B cell (primary cell): ENCODE measurements around the gene MOCS2. TPM values are rescaled to one million over a fixed set of nuclear protein-coding genes. Genes with fewer than 3 reads are reported as not detected.

Experiments
- ATAC-seq: fragments of 200-7000 bp; cut with Tn5 transposase; one replicate; pipeline ENCODE4 v1.10.0; 2021; ENCODE audit warnings: low read depth, mild to moderate bottlenecking, moderate number of reproducible peaks, moderate library complexity
- CTCF ChIA-PET: fragments of 350-600 bp; sonication (Branson Sonifier 250); formaldehyde crosslinking; loops from one replicate; lab custom pipeline; 2021; ENCODE audit warnings: antibody characterized with exemption, inconsistent platforms; lab: Charles Lee
- POLR2A ChIA-PET: fragments of 350-600 bp; sonication (Branson Sonifier 250); formaldehyde crosslinking; loops from one replicate; lab custom pipeline; 2021; ENCODE audit warnings: antibody characterized with exemption; lab: Charles Lee
- DNase-seq: peaks from one replicate; pipeline ENCODE4 v3.0.0; 2013
- H2AFZ ChIP-seq: 2 replicates; pipeline ENCODE4 v1.6.1; 2012; ENCODE audit warnings: mild to moderate bottlenecking, low read depth, low read length; ENCODE audit not compliant: insufficient read depth, poor library complexity, severe bottlenecking
- H3K27ac ChIP-seq, 2 donors: 1 replicate in 1 of 2; 2 replicates in 1 of 2; pipeline ENCODE4 v1.5.1; 2012 to 2013; ENCODE audit warnings: low read length in 2 of 2, mild to moderate bottlenecking in 2 of 2, moderate library complexity in 1 of 2
- H3K27me3 ChIP-seq, 4 experiments: fragments of 200-600 bp in 1 of 4; sonication (generic) in 1 of 4; replicated peaks in 1 of 4; 1 replicate in 2 of 4; 2 replicates in 2 of 4; pipeline versions ENCODE4 v1.6.1 to v1.7.0; 2013 to 2016; ENCODE audit warnings: low read length in 3 of 4, mild to moderate bottlenecking in 2 of 4, mixed read lengths in 1 of 4, moderate library complexity in 1 of 4; ENCODE audit not compliant: insufficient read depth in 4 of 4, control insufficient read depth in 3 of 4; ENCODE audit errors: control extremely low read depth in 1 of 4
- H3K36me3 ChIP-seq, 2 experiments: replicated peaks in 1 of 2; 1 replicate in 1 of 2; 2 replicates in 1 of 2; pipeline versions ENCODE4 v1.6.1 to v1.7.1; 2013; ENCODE audit warnings: low read length in 1 of 2; ENCODE audit not compliant: insufficient read depth in 2 of 2, control insufficient read depth in 1 of 2; ENCODE audit errors: control extremely low read depth in 1 of 2, extremely low read depth in 1 of 2
- H3K4me1 ChIP-seq, 2 donors: fragments of 200-600 bp in 1 of 2; sonication (generic) in 1 of 2; 1 replicate in 1 of 2; 2 replicates in 1 of 2; pipeline versions ENCODE4 v1.5.1 to v1.6.1; 2013 to 2017; ENCODE audit warnings: low read length in 2 of 2; ENCODE audit not compliant: control insufficient read depth in 2 of 2, insufficient read depth in 2 of 2
- H3K4me2 ChIP-seq: replicated peaks from 2 replicates; pipeline ENCODE3; 2012; ENCODE audit warnings: mild to moderate bottlenecking, low read depth, low read length; ENCODE audit not compliant: poor library complexity, severe bottlenecking
- H3K4me3 ChIP-seq, 5 experiments: fragments of 200-600 bp in 1 of 5; sonication (generic) in 1 of 5; 1 replicate in 3 of 5; 2 replicates in 2 of 5; pipeline versions ENCODE4 v1.5.1 to v1.7.0; 2011 to 2016; ENCODE audit warnings: low read length in 4 of 5, mild to moderate bottlenecking in 4 of 5, low read depth in 2 of 5, control low read depth in 1 of 5, moderate library complexity in 1 of 5; ENCODE audit not compliant: insufficient read depth in 1 of 5; ENCODE audit errors: control extremely low read depth in 1 of 5, extremely low read depth in 1 of 5
- H3K79me2 ChIP-seq: fragments of 200-600 bp; sonication (generic); one replicate; pipeline ENCODE4 v1.6.0; 2016; ENCODE audit warnings: low read length; ENCODE audit not compliant: control insufficient read depth, insufficient read depth
- H3K9ac ChIP-seq: fragments of 200-600 bp; sonication (generic); 2 replicates; pipeline ENCODE4 v1.6.1; 2017; ENCODE audit warnings: mild to moderate bottlenecking, low read length, moderate library complexity
- H3K9me3 ChIP-seq, 3 donors: one replicate each; pipeline versions ENCODE4 v1.6.1 to v1.7.1; 2013; ENCODE audit warnings: low read length in 2 of 3; ENCODE audit not compliant: control insufficient read depth in 2 of 3, insufficient read depth in 1 of 3; ENCODE audit errors: control extremely low read depth in 1 of 3
- H4K20me1 ChIP-seq: 2 replicates; pipeline ENCODE4 v1.6.0; 2012; ENCODE audit warnings: mild to moderate bottlenecking, low read length; ENCODE audit not compliant: insufficient read depth, control insufficient read depth, poor library complexity, severe bottlenecking
- H3K27ac Mint-ChIP-seq: one replicate; pipeline ENCODE4 v1.8.0; 2021; ENCODE audit warnings: mixed read lengths
- H3K27me3 Mint-ChIP-seq: one replicate; pipeline ENCODE4 v1.8.0; 2021; ENCODE audit warnings: mixed read lengths
- H3K4me1 Mint-ChIP-seq: one replicate; pipeline ENCODE4 v1.8.0; 2021; ENCODE audit warnings: mixed read lengths
- H3K4me3 Mint-ChIP-seq: one replicate; pipeline ENCODE4 v1.8.0; 2021; ENCODE audit warnings: mixed read lengths
- H3K9me3 Mint-ChIP-seq: one replicate; pipeline ENCODE4 v1.8.0; 2022; ENCODE audit warnings: mixed read lengths; ENCODE audit not compliant: insufficient read depth
- EZH2 ChIP-seq: IDR thresholded peaks from 2 replicates; pipeline ENCODE4 v1.6.1; 2012; ENCODE audit warnings: borderline replicate concordance, low read depth, mild to moderate bottlenecking, moderate library complexity, low read length; ENCODE audit not compliant: insufficient read depth, poor library complexity, severe bottlenecking
- WGBS: methylation state at CpG from one replicate; pipeline ENCODE4 v1.1.5; 2013; ENCODE audit warnings: missing lambda C conversion rate; ENCODE audit not compliant: insufficient coverage; 5-methylcytosine and 5-hydroxymethylcytosine counted together
- intact Hi-C: fragments of 100-400 bp; cut with micrococcal nuclease; formaldehyde crosslinking; loops from one replicate; pipeline ENCODE4 v1.10.0; 2022
- polyA plus RNA-seq: library from polyadenylated mRNA; depleted of rRNA; stranded (reverse); fragments of >200 nt; gene quantifications from 2 replicates; pipeline ENCODE4 v1.2.3, GENCODE V29; 2012
- total RNA-seq, 2 donors: library from RNA; stranded (reverse); fragments of 120-200 nt in 1 of 2; gene quantifications; 1 replicate in 1 of 2; 2 replicates in 1 of 2; pipeline versions ENCODE4 v1.2.3 to v1.2.4, GENCODE V29; 2013 to 2022
- TF ChIP-seq, protein P1 (sequence below): fragments of 200-600 bp; IDR thresholded peaks from one replicate; pipeline ENCODE4 v1.8.0; 2022; ENCODE audit warnings: antibody characterized with exemption, mild to moderate bottlenecking

Gene MOCS2
- total and polyA plus RNA-seq, 2 donors (not counting 1 experiment from before 2014, with no cell fraction given) = 7.5 to 15.3 TPM

GRCh38 chr5:53067641-53068040 lies 41.9 kb downstream of the MOCS2 start:
- WGBS = no CpG with 5 or more reads among the region's 1 CpG
- H3K4me1 Mint-ChIP-seq = no peaks in the 10 kb centered on the region
- no peak overlapping the region for H3K27ac Mint-ChIP-seq
- Histone ChIP-seq H3K9me3 (no peaks in the 10 kb centered on the region), H4K20me1 (no peaks in the 10 kb centered on the region), H3K9ac (no peak overlapping the region), H3K27ac (no peak overlapping the region), H3K79me2 (no peaks in the 10 kb centered on the region), H3K4me2 (no peak overlapping the region), H3K4me1 (no peaks in the 10 kb centered on the region), H3K36me3 (no peaks in the 10 kb centered on the region), H3K27me3 (no peaks in the 10 kb centered on the region), H2AFZ (no peak overlapping the region), H3K4me3 (no peak overlapping the region)
- H3K27me3 Mint-ChIP-seq = peaks cover 6% of the 10 kb centered on the region
- no peak overlapping the region for H3K4me3 Mint-ChIP-seq
- H3K9me3 Mint-ChIP-seq = no peaks in the 10 kb centered on the region
- DNase-seq (no peak), ATAC-seq (no peak)
- no peak for TF ChIP-seq EZH2
- TF ChIP-seq, protein P1, sequence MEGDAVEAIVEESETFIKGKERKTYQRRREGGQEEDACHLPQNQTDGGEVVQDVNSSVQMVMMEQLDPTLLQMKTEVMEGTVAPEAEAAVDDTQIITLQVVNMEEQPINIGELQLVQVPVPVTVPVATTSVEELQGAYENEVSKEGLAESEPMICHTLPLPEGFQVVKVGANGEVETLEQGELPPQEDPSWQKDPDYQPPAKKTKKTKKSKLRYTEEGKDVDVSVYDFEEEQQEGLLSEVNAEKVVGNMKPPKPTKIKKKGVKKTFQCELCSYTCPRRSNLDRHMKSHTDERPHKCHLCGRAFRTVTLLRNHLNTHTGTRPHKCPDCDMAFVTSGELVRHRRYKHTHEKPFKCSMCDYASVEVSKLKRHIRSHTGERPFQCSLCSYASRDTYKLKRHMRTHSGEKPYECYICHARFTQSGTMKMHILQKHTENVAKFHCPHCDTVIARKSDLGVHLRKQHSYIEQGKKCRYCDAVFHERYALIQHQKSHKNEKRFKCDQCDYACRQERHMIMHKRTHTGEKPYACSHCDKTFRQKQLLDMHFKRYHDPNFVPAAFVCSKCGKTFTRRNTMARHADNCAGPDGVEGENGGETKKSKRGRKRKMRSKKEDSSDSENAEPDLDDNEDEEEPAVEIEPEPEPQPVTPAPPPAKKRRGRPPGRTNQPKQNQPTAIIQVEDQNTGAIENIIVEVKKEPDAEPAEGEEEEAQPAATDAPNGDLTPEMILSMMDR = no peak
- ChIA-PET CTCF (no interaction called here), POLR2A (no interaction called here)
- intact Hi-C loops = no loop called here

DNA sequence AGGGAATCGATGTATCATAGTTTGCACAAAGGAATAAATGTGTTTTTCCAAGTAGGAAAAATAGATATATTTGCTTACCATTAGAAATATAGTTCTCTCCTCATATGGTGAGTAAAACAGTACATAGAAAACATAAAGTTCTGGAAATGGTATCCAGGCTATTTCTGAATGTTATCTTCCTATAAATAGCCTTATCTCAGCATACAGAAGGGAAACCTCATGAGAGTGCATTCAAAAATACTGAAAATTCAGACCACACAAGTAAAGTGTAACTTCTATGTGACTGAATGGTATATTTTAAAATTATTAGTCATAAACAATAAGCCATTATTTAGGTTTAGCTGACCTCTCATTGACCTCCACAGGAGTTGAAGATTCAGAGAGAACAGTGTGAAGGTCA lies 43.5 kb downstream of the MOCS2 start:
- ChIA-PET POLR2A (no interaction called here), CTCF (no interaction called here)
- no peaks in the 10 kb centered on the region for H3K36me3 ChIP-seq
- H3K4me1 Mint-ChIP-seq = no peaks in the 10 kb centered on the region
- no peaks in the 10 kb centered on the region for H4K20me1 ChIP-seq
- H3K4me1 ChIP-seq = no peaks in the 10 kb centered on the region
- no peak overlapping the region for H3K27ac ChIP-seq
- H3K9me3 Mint-ChIP-seq = no peaks in the 10 kb centered on the region
- WGBS = no CpG with 5 or more reads among the region's 1 CpG
- H3K4me3 Mint-ChIP-seq = no peak overlapping the region
- H3K27me3 Mint-ChIP-seq = peaks cover 9% of the 10 kb centered on the region
- ATAC-seq (no peak), DNase-seq (no peak)
- TF ChIP-seq, protein P1 = no peak
- no peak for TF ChIP-seq EZH2
- intact Hi-C loops = no loop called here
- H3K4me3 ChIP-seq = no peak overlapping the region
- H3K27ac Mint-ChIP-seq = no peak overlapping the region
- no peaks in the 10 kb centered on the region for H3K9me3 ChIP-seq
- no peak overlapping the region for H2AFZ ChIP-seq
- H3K9ac ChIP-seq = no peak overlapping the region
- no peaks in the 10 kb centered on the region for H3K27me3 ChIP-seq
- H3K4me2 ChIP-seq = no peak overlapping the region
- no peaks in the 10 kb centered on the region for H3K79me2 ChIP-seq
